WTC11 (cell line): ENCODE measurements around the gene NRG3. TPM values are rescaled to one million over a fixed set of nuclear protein-coding genes. Genes with fewer than 3 reads are reported as not detected.

Experiments used
- ATAC-seq: fragments of 200-7000 bp; cut with Tn5 transposase; 2 replicates; pipeline ENCODE4 v1.10.0; 2021; ENCODE audit warnings: mild to moderate bottlenecking, moderate library complexity
- CTCF ChIA-PET: fragments of 300-600 bp; sonication (Branson Sonifier 250); formaldehyde crosslinking; loops from one replicate; lab custom pipeline; 2021; ENCODE audit warnings: antibody characterized with exemption; lab: Charles Lee
- POLR2A ChIA-PET: fragments of 350-600 bp; sonication (Branson Sonifier 250); formaldehyde crosslinking; loops from one replicate; lab custom pipeline; 2021; ENCODE audit warnings: antibody characterized with exemption; lab: Charles Lee
- DNase-seq: peaks from one replicate; pipeline ENCODE4 v3.0.0; 2021; ENCODE audit warnings: low spot score
- H3K27ac Mint-ChIP-seq: 2 replicates; pipeline ENCODE4 v1.8.0; 2021; ENCODE audit warnings: mixed read lengths
- H3K27me3 Mint-ChIP-seq: 2 replicates; pipeline ENCODE4 v1.8.0; 2021; ENCODE audit warnings: low read depth, mild to moderate bottlenecking, moderate library complexity, mixed read lengths
- H3K36me3 Mint-ChIP-seq: 2 replicates; pipeline ENCODE4 v1.8.0; 2021; ENCODE audit warnings: mixed read lengths
- H3K4me1 Mint-ChIP-seq: 2 replicates; pipeline ENCODE4 v1.8.0; 2022; ENCODE audit warnings: mixed read lengths
- H3K4me3 Mint-ChIP-seq: 2 replicates; pipeline ENCODE4 v1.8.0; 2021; ENCODE audit warnings: mild to moderate bottlenecking, moderate library complexity, mixed read lengths
- H3K9me3 Mint-ChIP-seq: 2 replicates; pipeline ENCODE4 v1.8.0; 2021; ENCODE audit warnings: mixed read lengths
- ATF1 ChIP-seq: sonication (generic); formaldehyde crosslinking; IDR thresholded peaks from 2 replicates; pipeline ENCODE4 v1.8.1; 2023; ENCODE audit warnings: mild to moderate bottlenecking, moderate library complexity, missing genetic modification reagents
- FOXJ3 ChIP-seq: sonication (generic); formaldehyde crosslinking; IDR thresholded peaks from 2 replicates; pipeline ENCODE4 v1.9.0; 2021; ENCODE audit warnings: missing genetic modification reagents, mild to moderate bottlenecking, borderline replicate concordance
- FOXK1 ChIP-seq: sonication (generic); formaldehyde crosslinking; IDR thresholded peaks from 2 replicates; pipeline ENCODE4 v1.8.0; 2022; ENCODE audit warnings: mild to moderate bottlenecking, moderate library complexity, missing genetic modification reagents
- FOXP1 ChIP-seq: sonication (generic); formaldehyde crosslinking; IDR thresholded peaks from 2 replicates; pipeline ENCODE4 v1.8.0; 2022; ENCODE audit warnings: missing genetic modification reagents, mild to moderate bottlenecking, moderate library complexity, borderline replicate concordance
- GTF2I ChIP-seq: fragments of 250-450 bp; sonication (Bioruptor Pico); conservative IDR thresholded peaks from 2 replicates; pipeline ENCODE4 v1.4.0; 2021; ENCODE audit warnings: mild to moderate bottlenecking
- JAZF1 ChIP-seq: fragments of 250-450 bp; sonication (Bioruptor Pico); IDR thresholded peaks from 2 replicates; pipeline ENCODE4 v1.9.0; 2021; ENCODE audit warnings: moderate library complexity, mild to moderate bottlenecking, inconsistent platforms
- NFATC4 ChIP-seq: fragments of 250-450 bp; sonication (Bioruptor Pico); IDR thresholded peaks from 2 replicates; pipeline ENCODE4 v1.9.0; 2021; ENCODE audit warnings: mild to moderate bottlenecking
- NR2C2 ChIP-seq: sonication (generic); formaldehyde crosslinking; IDR thresholded peaks from 2 replicates; pipeline ENCODE4 v1.8.0; 2022; ENCODE audit warnings: mild to moderate bottlenecking, missing genetic modification reagents
- TEAD1 ChIP-seq: sonication (generic); formaldehyde crosslinking; IDR thresholded peaks from 2 replicates; pipeline ENCODE4 v1.8.0; 2022; ENCODE audit warnings: mild to moderate bottlenecking, missing genetic modification reagents
- ZBTB21 ChIP-seq: sonication (generic); formaldehyde crosslinking; IDR thresholded peaks from 2 replicates; pipeline ENCODE4 v1.8.1; 2023; ENCODE audit warnings: mild to moderate bottlenecking, missing genetic modification reagents, borderline replicate concordance
- ZNF219 ChIP-seq: sonication (generic); formaldehyde crosslinking; IDR thresholded peaks from 2 replicates; pipeline ENCODE4 v1.8.0; 2023; ENCODE audit warnings: missing genetic modification reagents, mild to moderate bottlenecking, borderline replicate concordance
- total RNA-seq: library from RNA; stranded (reverse); gene quantifications from 3 replicates; pipeline ENCODE4 v1.2.3, GENCODE V29; 2021
- TF ChIP-seq, protein P1 (sequence below): sonication (generic); formaldehyde crosslinking; IDR thresholded peaks from 2 replicates; pipeline ENCODE4 v1.8.1; 2023; ENCODE audit warnings: mild to moderate bottlenecking, missing genetic modification reagents
- TF ChIP-seq, protein P2 (sequence below): sonication (generic); formaldehyde crosslinking; IDR thresholded peaks from 2 replicates; pipeline ENCODE4 v1.8.0; 2023; ENCODE audit warnings: mild to moderate bottlenecking, missing genetic modification reagents
- TF ChIP-seq, protein P3 (sequence below): sonication (generic); formaldehyde crosslinking; IDR thresholded peaks from 2 replicates; pipeline ENCODE4 v1.8.0; 2022; ENCODE audit warnings: missing genetic modification reagents
- TF ChIP-seq, protein P4 (sequence below): fragments of 250-450 bp; sonication (Bioruptor Pico); IDR thresholded peaks from 2 replicates; pipeline ENCODE4 v1.9.0; 2021; ENCODE audit warnings: mild to moderate bottlenecking, borderline replicate concordance
- TF ChIP-seq, protein P5 (sequence below): sonication (generic); formaldehyde crosslinking; IDR thresholded peaks from 2 replicates; pipeline ENCODE4 v1.8.0; 2022; ENCODE audit warnings: mild to moderate bottlenecking, missing genetic modification reagents
- TF ChIP-seq, protein P6 (sequence below): sonication (generic); formaldehyde crosslinking; IDR thresholded peaks from 2 replicates; pipeline ENCODE4 v1.8.1; 2022; ENCODE audit warnings: mild to moderate bottlenecking, missing genetic modification reagents, moderate library complexity, borderline replicate concordance
- TF ChIP-seq, protein P7 (sequence below): sonication (generic); formaldehyde crosslinking; IDR thresholded peaks from 2 replicates; pipeline ENCODE4 v1.8.1; 2023; ENCODE audit warnings: mild to moderate bottlenecking, missing genetic modification reagents, moderate library complexity

NRG3 gene
- total RNA-seq, 1 experiment from 2014 or later = 7.0 TPM

DNA sequence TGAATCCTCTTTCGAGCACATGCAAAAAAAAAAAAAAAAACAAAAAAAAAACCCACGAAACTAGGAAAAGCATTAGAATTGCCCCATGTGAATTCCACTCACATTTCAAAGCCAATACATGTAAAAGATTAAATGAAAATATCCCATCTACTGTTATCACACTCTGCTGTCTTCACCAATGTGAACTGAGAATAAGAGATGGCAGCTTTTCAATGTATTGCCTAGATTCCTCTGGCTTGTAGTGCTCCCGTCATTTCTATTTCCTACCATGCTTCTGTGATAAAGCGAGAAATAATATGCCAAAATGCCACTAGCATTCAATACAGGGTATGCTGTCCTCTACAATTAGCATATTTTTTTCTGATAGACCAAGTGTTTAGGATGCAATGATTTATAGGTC, 517.0 kb downstream of the NRG3 start:
- H3K4me1 Mint-ChIP-seq = peaks cover 32% of the 10 kb centered on the region
- no peak overlapping the region for H3K4me3 Mint-ChIP-seq
- no peaks in the 10 kb centered on the region for H3K9me3 Mint-ChIP-seq
- no peak for ATAC-seq
- CTCF ChIA-PET = interaction anchor here (0.7 kb wide), 1 partner anchor 306 kb away, joined by 5 read pairs; no protein-coding TSS in a partner anchor
- no peaks in the 10 kb centered on the region for H3K27me3 Mint-ChIP-seq
- POLR2A ChIA-PET = no interaction called here
- no peak for DNase-seq
- TF ChIP-seq, protein P1, sequence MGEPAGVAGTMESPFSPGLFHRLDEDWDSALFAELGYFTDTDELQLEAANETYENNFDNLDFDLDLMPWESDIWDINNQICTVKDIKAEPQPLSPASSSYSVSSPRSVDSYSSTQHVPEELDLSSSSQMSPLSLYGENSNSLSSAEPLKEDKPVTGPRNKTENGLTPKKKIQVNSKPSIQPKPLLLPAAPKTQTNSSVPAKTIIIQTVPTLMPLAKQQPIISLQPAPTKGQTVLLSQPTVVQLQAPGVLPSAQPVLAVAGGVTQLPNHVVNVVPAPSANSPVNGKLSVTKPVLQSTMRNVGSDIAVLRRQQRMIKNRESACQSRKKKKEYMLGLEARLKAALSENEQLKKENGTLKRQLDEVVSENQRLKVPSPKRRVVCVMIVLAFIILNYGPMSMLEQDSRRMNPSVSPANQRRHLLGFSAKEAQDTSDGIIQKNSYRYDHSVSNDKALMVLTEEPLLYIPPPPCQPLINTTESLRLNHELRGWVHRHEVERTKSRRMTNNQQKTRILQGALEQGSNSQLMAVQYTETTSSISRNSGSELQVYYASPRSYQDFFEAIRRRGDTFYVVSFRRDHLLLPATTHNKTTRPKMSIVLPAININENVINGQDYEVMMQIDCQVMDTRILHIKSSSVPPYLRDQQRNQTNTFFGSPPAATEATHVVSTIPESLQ = no peak
- TF ChIP-seq, protein P2, sequence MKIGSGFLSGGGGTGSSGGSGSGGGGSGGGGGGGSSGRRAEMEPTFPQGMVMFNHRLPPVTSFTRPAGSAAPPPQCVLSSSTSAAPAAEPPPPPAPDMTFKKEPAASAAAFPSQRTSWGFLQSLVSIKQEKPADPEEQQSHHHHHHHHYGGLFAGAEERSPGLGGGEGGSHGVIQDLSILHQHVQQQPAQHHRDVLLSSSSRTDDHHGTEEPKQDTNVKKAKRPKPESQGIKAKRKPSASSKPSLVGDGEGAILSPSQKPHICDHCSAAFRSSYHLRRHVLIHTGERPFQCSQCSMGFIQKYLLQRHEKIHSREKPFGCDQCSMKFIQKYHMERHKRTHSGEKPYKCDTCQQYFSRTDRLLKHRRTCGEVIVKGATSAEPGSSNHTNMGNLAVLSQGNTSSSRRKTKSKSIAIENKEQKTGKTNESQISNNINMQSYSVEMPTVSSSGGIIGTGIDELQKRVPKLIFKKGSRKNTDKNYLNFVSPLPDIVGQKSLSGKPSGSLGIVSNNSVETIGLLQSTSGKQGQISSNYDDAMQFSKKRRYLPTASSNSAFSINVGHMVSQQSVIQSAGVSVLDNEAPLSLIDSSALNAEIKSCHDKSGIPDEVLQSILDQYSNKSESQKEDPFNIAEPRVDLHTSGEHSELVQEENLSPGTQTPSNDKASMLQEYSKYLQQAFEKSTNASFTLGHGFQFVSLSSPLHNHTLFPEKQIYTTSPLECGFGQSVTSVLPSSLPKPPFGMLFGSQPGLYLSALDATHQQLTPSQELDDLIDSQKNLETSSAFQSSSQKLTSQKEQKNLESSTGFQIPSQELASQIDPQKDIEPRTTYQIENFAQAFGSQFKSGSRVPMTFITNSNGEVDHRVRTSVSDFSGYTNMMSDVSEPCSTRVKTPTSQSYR = no peak
- no peak for TF ChIP-seq FOXP1 (CRISPR knock-in tag)
- no peak overlapping the region for H3K27ac Mint-ChIP-seq
- no peaks in the 10 kb centered on the region for H3K36me3 Mint-ChIP-seq

DNA sequence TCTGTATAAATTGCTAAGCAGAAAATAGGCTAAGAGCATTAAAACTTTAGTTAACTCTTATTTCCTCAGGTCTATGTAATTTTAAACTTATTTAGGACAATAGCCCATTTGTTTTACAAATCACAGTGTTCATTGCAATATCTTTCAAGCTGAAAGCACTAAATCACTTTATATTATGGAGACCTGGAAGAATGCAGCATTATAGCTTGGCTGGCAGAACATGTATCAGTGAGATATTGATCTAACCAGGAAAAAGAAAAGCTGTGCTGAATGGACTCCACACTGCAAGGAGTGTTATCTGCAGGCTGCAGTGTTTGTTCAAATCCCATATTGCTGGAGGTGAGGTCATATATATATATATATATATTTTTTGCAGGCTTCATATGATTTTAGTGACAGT, 517.5 kb downstream of the NRG3 start:
- DNase-seq = no peak
- Mint-ChIP-seq H3K36me3 (no peaks in the 10 kb centered on the region), H3K4me3 (no peak overlapping the region), H3K9me3 (no peaks in the 10 kb centered on the region), H3K27ac (no peak overlapping the region), H3K4me1 (peaks cover 37% of the 10 kb centered on the region), H3K27me3 (no peaks in the 10 kb centered on the region)
- no peak for ATAC-seq
- ChIA-PET POLR2A (no interaction called here), CTCF (interaction anchor here (0.7 kb wide), 1 partner anchor 306 kb away, joined by 5 read pairs; no protein-coding TSS in a partner anchor)
- TF ChIP-seq, protein P3, sequence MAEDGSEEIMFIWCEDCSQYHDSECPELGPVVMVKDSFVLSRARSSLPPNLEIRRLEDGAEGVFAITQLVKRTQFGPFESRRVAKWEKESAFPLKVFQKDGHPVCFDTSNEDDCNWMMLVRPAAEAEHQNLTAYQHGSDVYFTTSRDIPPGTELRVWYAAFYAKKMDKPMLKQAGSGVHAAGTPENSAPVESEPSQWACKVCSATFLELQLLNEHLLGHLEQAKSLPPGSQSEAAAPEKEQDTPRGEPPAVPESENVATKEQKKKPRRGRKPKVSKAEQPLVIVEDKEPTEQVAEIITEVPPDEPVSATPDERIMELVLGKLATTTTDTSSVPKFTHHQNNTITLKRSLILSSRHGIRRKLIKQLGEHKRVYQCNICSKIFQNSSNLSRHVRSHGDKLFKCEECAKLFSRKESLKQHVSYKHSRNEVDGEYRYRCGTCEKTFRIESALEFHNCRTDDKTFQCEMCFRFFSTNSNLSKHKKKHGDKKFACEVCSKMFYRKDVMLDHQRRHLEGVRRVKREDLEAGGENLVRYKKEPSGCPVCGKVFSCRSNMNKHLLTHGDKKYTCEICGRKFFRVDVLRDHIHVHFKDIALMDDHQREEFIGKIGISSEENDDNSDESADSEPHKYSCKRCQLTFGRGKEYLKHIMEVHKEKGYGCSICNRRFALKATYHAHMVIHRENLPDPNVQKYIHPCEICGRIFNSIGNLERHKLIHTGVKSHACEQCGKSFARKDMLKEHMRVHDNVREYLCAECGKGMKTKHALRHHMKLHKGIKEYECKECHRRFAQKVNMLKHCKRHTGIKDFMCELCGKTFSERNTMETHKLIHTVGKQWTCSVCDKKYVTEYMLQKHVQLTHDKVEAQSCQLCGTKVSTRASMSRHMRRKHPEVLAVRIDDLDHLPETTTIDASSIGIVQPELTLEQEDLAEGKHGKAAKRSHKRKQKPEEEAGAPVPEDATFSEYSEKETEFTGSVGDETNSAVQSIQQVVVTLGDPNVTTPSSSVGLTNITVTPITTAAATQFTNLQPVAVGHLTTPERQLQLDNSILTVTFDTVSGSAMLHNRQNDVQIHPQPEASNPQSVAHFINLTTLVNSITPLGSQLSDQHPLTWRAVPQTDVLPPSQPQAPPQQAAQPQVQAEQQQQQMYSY = no peak
- TF ChIP-seq NFATC4 (CRISPR knock-in tag) = no peak
- no peak for TF ChIP-seq ZBTB21 (CRISPR knock-in tag)
- TF ChIP-seq FOXK1 (CRISPR knock-in tag) = no peak
- TF ChIP-seq, protein P4, sequence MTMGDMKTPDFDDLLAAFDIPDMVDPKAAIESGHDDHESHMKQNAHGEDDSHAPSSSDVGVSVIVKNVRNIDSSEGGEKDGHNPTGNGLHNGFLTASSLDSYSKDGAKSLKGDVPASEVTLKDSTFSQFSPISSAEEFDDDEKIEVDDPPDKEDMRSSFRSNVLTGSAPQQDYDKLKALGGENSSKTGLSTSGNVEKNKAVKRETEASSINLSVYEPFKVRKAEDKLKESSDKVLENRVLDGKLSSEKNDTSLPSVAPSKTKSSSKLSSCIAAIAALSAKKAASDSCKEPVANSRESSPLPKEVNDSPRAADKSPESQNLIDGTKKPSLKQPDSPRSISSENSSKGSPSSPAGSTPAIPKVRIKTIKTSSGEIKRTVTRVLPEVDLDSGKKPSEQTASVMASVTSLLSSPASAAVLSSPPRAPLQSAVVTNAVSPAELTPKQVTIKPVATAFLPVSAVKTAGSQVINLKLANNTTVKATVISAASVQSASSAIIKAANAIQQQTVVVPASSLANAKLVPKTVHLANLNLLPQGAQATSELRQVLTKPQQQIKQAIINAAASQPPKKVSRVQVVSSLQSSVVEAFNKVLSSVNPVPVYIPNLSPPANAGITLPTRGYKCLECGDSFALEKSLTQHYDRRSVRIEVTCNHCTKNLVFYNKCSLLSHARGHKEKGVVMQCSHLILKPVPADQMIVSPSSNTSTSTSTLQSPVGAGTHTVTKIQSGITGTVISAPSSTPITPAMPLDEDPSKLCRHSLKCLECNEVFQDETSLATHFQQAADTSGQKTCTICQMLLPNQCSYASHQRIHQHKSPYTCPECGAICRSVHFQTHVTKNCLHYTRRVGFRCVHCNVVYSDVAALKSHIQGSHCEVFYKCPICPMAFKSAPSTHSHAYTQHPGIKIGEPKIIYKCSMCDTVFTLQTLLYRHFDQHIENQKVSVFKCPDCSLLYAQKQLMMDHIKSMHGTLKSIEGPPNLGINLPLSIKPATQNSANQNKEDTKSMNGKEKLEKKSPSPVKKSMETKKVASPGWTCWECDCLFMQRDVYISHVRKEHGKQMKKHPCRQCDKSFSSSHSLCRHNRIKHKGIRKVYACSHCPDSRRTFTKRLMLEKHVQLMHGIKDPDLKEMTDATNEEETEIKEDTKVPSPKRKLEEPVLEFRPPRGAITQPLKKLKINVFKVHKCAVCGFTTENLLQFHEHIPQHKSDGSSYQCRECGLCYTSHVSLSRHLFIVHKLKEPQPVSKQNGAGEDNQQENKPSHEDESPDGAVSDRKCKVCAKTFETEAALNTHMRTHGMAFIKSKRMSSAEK = no peak
- no peak for TF ChIP-seq TEAD1
- TF ChIP-seq ATF1 (CRISPR knock-in tag) = no peak
- TF ChIP-seq JAZF1 = no peak
- TF ChIP-seq, protein P5, sequence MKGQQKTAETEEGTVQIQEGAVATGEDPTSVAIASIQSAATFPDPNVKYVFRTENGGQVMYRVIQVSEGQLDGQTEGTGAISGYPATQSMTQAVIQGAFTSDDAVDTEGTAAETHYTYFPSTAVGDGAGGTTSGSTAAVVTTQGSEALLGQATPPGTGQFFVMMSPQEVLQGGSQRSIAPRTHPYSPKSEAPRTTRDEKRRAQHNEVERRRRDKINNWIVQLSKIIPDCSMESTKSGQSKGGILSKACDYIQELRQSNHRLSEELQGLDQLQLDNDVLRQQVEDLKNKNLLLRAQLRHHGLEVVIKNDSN = no peak
- TF ChIP-seq NR2C2 = no peak
- no peak for TF ChIP-seq GTF2I (CRISPR knock-in tag)
- no peak for TF ChIP-seq ZNF219
- TF ChIP-seq, protein P6, sequence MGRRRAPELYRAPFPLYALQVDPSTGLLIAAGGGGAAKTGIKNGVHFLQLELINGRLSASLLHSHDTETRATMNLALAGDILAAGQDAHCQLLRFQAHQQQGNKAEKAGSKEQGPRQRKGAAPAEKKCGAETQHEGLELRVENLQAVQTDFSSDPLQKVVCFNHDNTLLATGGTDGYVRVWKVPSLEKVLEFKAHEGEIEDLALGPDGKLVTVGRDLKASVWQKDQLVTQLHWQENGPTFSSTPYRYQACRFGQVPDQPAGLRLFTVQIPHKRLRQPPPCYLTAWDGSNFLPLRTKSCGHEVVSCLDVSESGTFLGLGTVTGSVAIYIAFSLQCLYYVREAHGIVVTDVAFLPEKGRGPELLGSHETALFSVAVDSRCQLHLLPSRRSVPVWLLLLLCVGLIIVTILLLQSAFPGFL (CRISPR knock-in tag) = no peak
- TF ChIP-seq FOXJ3 (CRISPR knock-in tag) = no peak
- TF ChIP-seq, protein P7, sequence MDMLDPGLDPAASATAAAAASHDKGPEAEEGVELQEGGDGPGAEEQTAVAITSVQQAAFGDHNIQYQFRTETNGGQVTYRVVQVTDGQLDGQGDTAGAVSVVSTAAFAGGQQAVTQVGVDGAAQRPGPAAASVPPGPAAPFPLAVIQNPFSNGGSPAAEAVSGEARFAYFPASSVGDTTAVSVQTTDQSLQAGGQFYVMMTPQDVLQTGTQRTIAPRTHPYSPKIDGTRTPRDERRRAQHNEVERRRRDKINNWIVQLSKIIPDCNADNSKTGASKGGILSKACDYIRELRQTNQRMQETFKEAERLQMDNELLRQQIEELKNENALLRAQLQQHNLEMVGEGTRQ (CRISPR knock-in tag) = no peak
